Vagina (tissue), 2 donors: ENCODE results near the gene KRTAP4-16. TPM values are rescaled to one million over a fixed set of nuclear protein-coding genes. Genes with fewer than 3 reads are reported as not detected.
"Not testable (repeated sequence)": the region's sequence is repeated elsewhere in the genome, so short reads cannot be mapped to it uniquely, and the experiment has no call there.

Experiments
- DNase-seq, 2 donors: peaks; one replicate each; pipeline ENCODE4 v3.0.0-alpha.2; 2017; ENCODE audit errors: extremely low spot score in 2 of 2
- H3K27ac ChIP-seq: fragments of 200-600 bp; sonication (generic); one replicate; pipeline ENCODE4 v1.5.1; 2019
- H3K27me3 ChIP-seq: fragments of 200-600 bp; sonication (generic); one replicate; pipeline ENCODE4 v1.5.1; 2019
- H3K36me3 ChIP-seq, 2 donors: fragments of 200-600 bp; sonication (generic); one replicate each; pipeline ENCODE4 v1.5.1; 2017 to 2019
- H3K4me1 ChIP-seq: fragments of 200-600 bp; sonication (generic); one replicate; pipeline ENCODE4 v1.5.1; 2019
- H3K4me3 ChIP-seq, 2 donors: fragments of 200-600 bp; sonication (generic); 1 replicate in 1 of 2; 2 replicates in 1 of 2; pipeline ENCODE4 v1.5.1; 2016 to 2019
- H3K9me3 ChIP-seq: fragments of 200-600 bp; sonication (generic); one replicate; pipeline ENCODE4 v1.5.1; 2019
- POLR2A ChIP-seq, 2 donors: fragments of 450-650 bp; IDR thresholded peaks; one replicate each; pipeline ENCODE4 v1.6.1; 2017; ENCODE audit warnings: antibody characterized with exemption in 2 of 2, mild to moderate bottlenecking in 2 of 2, moderate library complexity in 2 of 2
- POLR2AphosphoS5 ChIP-seq, 2 donors: sonication (generic); formaldehyde crosslinking; IDR thresholded peaks; one replicate each; pipeline ENCODE4 v1.9.0; 2017; ENCODE audit warnings: antibody characterized with exemption in 2 of 2, mild to moderate bottlenecking in 2 of 2, low read depth in 1 of 2; ENCODE audit not compliant: insufficient read depth in 1 of 2
- intact Hi-C: fragments of 100-400 bp; cut with DNase I; formaldehyde crosslinking; loops from one replicate; pipeline ENCODE4 v1.15.1; 2023
- total RNA-seq: library from RNA; depleted of rRNA; stranded (reverse); fragments of >200 nt; gene quantifications from one replicate; pipeline ENCODE4 v1.2.3, GENCODE V29; 2016
- TF ChIP-seq, protein P1 (sequence below), 3 experiments: fragments of 450-650 bp in 2 of 3; fragments of 200-600 bp in 1 of 3; sonication (generic) in 1 of 3; IDR thresholded peaks; one replicate each; pipeline ENCODE4 v1.5.1; 2017 to 2019; ENCODE audit warnings: antibody characterized with exemption in 3 of 3, mild to moderate bottlenecking in 2 of 3, moderate library complexity in 2 of 3

Gene KRTAP4-16
- total RNA-seq: not detected

DNA sequence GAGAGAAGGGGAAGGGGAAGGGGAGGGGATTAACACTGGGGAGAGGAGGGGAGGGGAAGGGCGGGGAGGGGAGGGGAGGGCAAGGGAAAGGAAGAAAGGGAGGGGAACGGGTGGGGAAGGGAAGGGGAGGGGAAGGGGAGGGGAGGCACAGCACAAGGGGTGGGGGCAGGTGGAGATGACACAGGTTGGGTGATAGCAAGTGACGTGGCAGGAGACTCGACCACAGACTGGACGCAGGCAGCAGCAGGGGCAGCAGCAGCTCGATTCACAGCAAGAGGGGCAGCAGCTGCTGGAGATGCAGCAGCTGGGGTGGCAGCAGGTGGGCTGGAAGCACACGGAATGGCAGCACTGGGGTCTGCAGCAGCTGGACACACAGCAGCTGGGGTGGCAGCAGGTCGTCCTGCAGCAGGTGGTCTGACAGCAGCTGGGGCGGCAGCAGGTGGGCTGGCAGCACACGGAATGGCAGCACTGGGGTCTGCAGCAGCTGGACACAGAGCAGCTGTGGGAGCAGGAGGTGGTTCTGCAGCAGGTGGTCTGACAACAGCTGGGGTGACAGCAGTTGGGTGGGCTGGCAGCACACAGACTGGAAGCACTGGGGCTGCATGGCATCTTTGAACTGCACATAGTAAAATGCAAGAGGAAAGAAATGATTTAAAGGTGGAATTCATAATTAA is at the start of gene KRTAP4-16:
Gene KRTAP4-16 (minus strand): TSS at position 624 of the 674 bp plus-strand sequence. CDS start 0 bp downstream, at position 624.
- H3K9me3 ChIP-seq: no peaks in the 10 kb centered on the region
- H3K27ac ChIP-seq: no peak within 1 kb of the TSS
- no peak within 1 kb of the TSS for H3K4me3 ChIP-seq
- no peaks in the 10 kb centered on the region for H3K4me1 ChIP-seq
- no peaks in the 10 kb centered on the region for H3K27me3 ChIP-seq
- DNase-seq: no peak
- no peak for TF ChIP-seq POLR2A (IDR thresholded peaks at IDR 0.05)
- TF ChIP-seq POLR2AphosphoS5 (IDR thresholded peaks at IDR 0.05; ENCODE audit: insufficient read depth in 1 of 2, low read depth in 1 of 2): no peak
- TF ChIP-seq, protein P1, sequence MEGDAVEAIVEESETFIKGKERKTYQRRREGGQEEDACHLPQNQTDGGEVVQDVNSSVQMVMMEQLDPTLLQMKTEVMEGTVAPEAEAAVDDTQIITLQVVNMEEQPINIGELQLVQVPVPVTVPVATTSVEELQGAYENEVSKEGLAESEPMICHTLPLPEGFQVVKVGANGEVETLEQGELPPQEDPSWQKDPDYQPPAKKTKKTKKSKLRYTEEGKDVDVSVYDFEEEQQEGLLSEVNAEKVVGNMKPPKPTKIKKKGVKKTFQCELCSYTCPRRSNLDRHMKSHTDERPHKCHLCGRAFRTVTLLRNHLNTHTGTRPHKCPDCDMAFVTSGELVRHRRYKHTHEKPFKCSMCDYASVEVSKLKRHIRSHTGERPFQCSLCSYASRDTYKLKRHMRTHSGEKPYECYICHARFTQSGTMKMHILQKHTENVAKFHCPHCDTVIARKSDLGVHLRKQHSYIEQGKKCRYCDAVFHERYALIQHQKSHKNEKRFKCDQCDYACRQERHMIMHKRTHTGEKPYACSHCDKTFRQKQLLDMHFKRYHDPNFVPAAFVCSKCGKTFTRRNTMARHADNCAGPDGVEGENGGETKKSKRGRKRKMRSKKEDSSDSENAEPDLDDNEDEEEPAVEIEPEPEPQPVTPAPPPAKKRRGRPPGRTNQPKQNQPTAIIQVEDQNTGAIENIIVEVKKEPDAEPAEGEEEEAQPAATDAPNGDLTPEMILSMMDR (IDR thresholded peaks at IDR 0.05): no peak
- no peaks in the 10 kb centered on the region for H3K36me3 ChIP-seq
- intact Hi-C loops: no loop called here

DNA sequence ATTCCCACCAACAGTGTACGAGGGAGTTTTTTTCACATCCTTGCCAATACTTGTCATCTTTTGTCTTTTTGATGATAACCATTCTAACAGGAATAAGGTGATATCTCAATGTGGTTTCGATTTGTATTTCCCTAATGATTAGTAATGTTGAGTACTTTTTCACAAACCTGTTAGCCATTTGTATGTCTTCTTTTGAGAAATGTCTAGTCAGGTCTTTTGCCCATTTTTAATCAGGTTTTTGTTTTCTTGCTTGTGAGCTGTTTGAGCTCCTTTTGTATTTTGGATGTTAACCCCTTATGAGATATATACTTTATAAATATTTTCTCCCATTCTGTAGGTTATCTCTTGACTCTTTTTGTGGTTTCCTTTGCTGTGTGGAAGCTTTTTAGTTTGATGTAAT is 49.5 kb upstream of the KRTAP4-16 start:
- intact Hi-C loops: no loop called here
- H3K27ac ChIP-seq: no peak overlapping the region
- H3K27me3 ChIP-seq: no peaks in the 10 kb centered on the region
- no peak for DNase-seq
- no peaks in the 10 kb centered on the region for H3K9me3 ChIP-seq
- no peak for TF ChIP-seq POLR2AphosphoS5 (IDR thresholded peaks at IDR 0.05; ENCODE audit: insufficient read depth in 1 of 2, low read depth in 1 of 2)
- TF ChIP-seq, protein P1 (IDR thresholded peaks at IDR 0.05): no peak
- TF ChIP-seq POLR2A (IDR thresholded peaks at IDR 0.05): no peak
- H3K4me1 ChIP-seq: no peaks in the 10 kb centered on the region
- H3K4me3 ChIP-seq: no peak overlapping the region
- H3K36me3 ChIP-seq: no peaks in the 10 kb centered on the region

DNA sequence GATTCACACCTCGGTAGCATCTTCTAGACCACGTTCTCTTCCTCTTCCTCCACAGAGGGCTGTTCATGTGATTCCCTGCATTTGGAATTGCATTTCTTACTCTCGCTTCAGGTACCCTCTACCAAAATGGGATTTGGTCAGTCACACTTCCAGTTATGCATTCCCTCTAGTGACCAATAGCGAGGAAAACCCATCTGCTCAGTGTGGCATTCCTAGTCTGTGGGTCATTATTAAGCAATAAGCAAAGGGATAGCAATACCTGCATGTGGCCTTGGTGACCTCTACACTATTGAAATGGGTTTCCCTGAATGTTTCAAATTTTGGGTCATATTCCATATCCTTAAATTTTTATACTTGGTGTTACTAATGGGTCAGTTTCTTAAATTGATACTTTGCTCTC is 48.0 kb upstream of the KRTAP4-16 start:
- intact Hi-C loops: no loop called here
- no peak for DNase-seq
- TF ChIP-seq POLR2AphosphoS5 (IDR thresholded peaks at IDR 0.05; ENCODE audit: insufficient read depth in 1 of 2, low read depth in 1 of 2) (no peak), POLR2A (IDR thresholded peaks at IDR 0.05) (no peak)
- TF ChIP-seq, protein P1 (IDR thresholded peaks at IDR 0.05): no peak
- Histone ChIP-seq H3K27me3 (no peaks in the 10 kb centered on the region), H3K9me3 (no peaks in the 10 kb centered on the region), H3K27ac (no peak overlapping the region), H3K4me3 (no peak overlapping the region), H3K4me1 (no peaks in the 10 kb centered on the region), H3K36me3 (no peaks in the 10 kb centered on the region)

DNA sequence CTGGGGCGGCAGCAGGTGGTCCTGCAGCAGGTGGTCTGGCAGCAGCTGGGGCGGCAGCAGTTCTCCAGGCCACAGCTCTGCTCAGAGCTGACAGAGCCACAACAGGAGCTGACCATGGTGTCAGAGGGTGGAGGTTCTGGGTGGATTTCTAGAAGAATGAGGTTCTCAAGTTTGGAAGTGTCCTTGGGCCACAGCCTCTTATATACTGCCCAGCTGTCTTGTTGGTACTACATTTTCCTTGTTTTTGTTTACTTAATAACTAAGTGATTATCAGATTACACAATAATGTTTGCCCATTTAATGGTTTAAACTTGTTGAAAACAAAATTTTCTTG is 47.6 kb upstream of the KRTAP4-16 start, which contains the start of gene KRTAP4-5:
Gene KRTAP4-5 (minus strand): TSS at position 174 of the 334 bp plus-strand sequence. CDS start 58 bp downstream, at position 116.
- TF ChIP-seq POLR2A (IDR thresholded peaks at IDR 0.05): no peak
- TF ChIP-seq, protein P1 (IDR thresholded peaks at IDR 0.05): no peak
- no peak for TF ChIP-seq POLR2AphosphoS5 (IDR thresholded peaks at IDR 0.05; ENCODE audit: insufficient read depth in 1 of 2, low read depth in 1 of 2)
- no peak for DNase-seq

DNA sequence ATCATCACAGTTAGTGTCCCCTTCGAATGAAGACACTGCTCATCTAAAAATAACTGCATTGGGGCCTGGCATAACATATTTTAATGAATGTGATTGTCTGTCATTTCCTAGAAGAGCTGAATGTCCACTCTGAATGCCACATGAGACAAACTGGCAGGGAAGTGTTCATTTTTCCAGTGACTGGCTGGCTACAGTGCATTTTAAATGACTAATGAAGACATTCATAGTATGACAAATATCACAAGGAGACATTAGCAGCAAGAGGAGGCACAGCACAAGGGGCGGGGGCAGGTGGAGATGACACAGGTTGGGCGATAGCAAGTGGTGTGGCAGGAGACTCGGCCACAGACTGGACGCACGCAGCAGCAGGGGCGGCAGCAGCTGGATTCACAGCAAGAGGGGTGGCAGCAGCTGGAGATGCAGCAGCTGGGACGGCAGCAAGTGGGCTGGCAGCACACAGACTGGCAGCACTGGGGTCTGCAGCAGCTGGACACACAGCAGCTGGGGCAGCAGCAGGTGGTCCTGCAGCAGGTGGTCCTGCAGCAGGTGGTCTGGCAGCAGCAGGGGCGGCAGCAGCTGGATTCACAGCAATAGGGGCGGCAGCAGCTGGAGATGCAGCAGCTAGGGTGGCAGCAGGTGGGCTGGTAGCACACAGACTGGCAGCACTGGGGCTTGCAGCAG is 47.1 kb upstream of the KRTAP4-16 start:
- H3K4me1 ChIP-seq, H3K4me3 ChIP-seq, H3K36me3 ChIP-seq, H3K27me3 ChIP-seq, H3K9me3 ChIP-seq, DNase-seq, intact Hi-C loops, H3K27ac ChIP-seq: not testable (repeated sequence)

More for the DNA sequence above, 47.6 kb upstream of the KRTAP4-16 start, which contains the start of gene KRTAP4-5:
- Histone ChIP-seq H3K27ac (no peak within 1 kb of the TSS), H3K27me3 (no peaks in the 10 kb centered on the region), H3K9me3 (no peaks in the 10 kb centered on the region), H3K4me1 (no peaks in the 10 kb centered on the region), H3K36me3 (no peaks in the 10 kb centered on the region), H3K4me3 (no peak within 1 kb of the TSS)
- intact Hi-C loops: no loop called here
